ENCODE measurements around the gene GRID1.

The GRID1 gene

DNA sequence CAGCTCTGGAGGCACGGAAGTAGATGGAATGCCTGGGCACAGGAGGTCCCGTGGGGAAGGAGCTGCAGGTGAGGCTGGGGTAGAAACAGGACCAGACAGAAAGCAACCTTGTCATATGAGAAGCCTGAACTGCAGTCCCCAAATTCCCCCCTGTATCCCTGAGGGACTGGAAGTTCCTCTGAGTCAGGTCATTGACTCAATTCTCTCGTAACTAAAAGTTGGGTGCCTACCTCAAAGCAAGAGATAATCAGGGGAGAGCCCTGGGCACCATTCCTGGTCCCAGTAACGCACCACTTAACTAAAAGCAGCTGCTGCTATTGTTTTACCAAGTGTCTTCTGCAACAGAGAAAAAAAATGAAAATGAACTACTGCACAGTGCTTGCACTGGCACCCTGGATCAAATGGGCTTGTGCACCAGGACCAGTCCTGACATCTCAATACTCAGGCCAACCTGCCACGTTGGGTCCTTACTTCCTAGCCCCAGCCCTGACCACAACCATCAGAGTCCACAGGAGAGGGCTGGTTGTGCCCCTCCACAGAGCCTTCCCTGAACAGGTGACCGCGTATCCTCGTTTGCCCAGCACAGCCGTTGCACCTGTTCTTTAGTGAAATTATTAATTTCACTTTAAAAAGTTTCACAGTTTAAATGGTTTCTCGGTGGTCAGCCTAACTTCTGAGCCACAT lies 79.3 kb downstream of the GRID1 start:
- TF ChIP-seq, protein P1, sequence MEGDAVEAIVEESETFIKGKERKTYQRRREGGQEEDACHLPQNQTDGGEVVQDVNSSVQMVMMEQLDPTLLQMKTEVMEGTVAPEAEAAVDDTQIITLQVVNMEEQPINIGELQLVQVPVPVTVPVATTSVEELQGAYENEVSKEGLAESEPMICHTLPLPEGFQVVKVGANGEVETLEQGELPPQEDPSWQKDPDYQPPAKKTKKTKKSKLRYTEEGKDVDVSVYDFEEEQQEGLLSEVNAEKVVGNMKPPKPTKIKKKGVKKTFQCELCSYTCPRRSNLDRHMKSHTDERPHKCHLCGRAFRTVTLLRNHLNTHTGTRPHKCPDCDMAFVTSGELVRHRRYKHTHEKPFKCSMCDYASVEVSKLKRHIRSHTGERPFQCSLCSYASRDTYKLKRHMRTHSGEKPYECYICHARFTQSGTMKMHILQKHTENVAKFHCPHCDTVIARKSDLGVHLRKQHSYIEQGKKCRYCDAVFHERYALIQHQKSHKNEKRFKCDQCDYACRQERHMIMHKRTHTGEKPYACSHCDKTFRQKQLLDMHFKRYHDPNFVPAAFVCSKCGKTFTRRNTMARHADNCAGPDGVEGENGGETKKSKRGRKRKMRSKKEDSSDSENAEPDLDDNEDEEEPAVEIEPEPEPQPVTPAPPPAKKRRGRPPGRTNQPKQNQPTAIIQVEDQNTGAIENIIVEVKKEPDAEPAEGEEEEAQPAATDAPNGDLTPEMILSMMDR (IDR thresholded peaks at IDR 0.05), result no peak
- no peak for TF ChIP-seq ZFX (IDR thresholded peaks at IDR 0.05; ENCODE audit: borderline replicate concordance)
- no peak overlapping the region for H3K27ac ChIP-seq

GRCh38 chr10:86286236-86287109 lies 80.1 kb downstream of the GRID1 start:
- TF ChIP-seq, protein P1 (IDR thresholded peaks at IDR 0.05), result no peak
- no peak for TF ChIP-seq ZFX (IDR thresholded peaks at IDR 0.05; ENCODE audit: borderline replicate concordance)

DNA sequence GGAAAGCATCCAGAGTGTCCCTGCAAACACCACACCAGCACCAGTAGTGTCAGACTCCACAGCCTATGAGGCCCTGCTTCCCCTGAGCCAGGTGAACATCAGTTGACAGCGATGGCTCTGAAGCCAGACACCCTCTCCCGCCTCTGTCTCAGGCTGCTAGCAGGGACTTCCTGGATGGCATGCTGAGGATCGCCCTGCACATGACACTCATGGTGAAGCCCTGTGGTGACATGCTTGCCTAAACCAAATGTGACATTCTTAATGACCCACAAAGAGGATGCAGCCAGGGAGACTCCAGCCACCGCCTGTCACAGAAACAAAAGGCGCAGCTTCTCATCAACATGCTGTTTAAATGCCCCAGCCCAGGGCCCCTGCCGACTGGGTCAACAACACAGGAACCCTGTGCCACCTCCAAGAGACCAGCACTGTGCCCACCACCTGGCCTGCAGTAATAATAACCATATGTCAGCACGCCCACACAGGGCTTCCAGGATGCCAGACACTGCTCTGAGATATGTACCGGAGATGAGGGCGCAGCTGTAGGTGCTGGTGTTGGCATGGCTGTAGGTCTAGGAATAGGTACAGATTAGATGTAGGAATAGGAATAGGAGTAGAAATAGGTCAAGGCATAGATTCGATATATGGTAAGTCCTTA lies 81.3 kb downstream of the GRID1 start:
- no peak for TF ChIP-seq ZFX (IDR thresholded peaks at IDR 0.05; ENCODE audit: borderline replicate concordance)
- TF ChIP-seq, protein P1 (IDR thresholded peaks at IDR 0.05), result no peak

More at GRCh38 chr10:86286236-86287109, 80.1 kb downstream of the GRID1 start:
- H3K27ac ChIP-seq, result no peak overlapping the region

DNA sequence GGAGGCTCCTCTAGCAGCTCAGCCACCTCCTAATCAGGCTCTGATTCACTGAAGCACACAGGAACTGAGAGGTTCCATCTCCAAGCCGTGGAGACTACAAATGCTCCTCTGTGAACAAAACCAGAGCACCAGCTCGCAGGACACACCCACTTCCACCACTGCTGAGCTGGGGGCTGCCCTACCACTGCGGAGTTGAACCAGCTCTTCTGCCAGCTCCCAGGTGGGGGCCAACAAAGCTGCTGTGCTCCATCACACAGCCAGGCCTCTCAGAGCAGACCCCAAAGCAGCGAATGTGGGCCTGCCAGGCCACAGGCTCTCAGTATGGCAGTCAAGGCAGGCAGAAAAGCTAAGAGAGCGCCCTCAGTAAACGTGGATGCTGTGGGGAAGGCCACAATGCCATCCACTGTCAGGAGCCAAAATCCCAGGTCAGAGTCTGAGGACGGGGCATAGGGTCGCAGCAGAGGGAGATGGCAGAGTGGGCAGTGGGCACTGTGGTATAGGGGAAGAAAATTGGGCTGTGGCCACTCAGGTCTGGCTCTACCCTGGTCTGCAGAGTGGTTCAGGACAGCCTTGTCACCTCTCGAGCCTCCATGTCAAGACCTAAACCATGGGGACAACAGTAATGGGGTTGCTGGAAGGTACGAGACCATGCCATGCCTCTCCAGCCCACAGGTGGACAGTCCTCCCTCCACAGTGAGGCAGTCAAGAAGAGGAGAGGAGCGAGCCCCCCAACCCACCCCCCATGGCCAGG lies 82.1 kb downstream of the GRID1 start:
- TF ChIP-seq ZFX (IDR thresholded peaks at IDR 0.05; ENCODE audit: borderline replicate concordance), result no peak
- TF ChIP-seq, protein P1 (IDR thresholded peaks at IDR 0.05), result no peak
- no peak overlapping the region for H3K27ac ChIP-seq

More for the DNA sequence above, 81.3 kb downstream of the GRID1 start:
- no peak overlapping the region for H3K27ac ChIP-seq

GRCh38 chr10:86283466-86284287 lies 82.9 kb downstream of the GRID1 start:
- H3K27ac ChIP-seq, result no peak overlapping the region
- TF ChIP-seq, protein P1 (IDR thresholded peaks at IDR 0.05), result no peak
- TF ChIP-seq ZFX (IDR thresholded peaks at IDR 0.05; ENCODE audit: borderline replicate concordance), result no peak

Measured in 22Rv1 (cell line).